HCT116 (cell line): Measurements from ENCODE around the gene ALOX5AP. TPM values are rescaled to one million over a fixed set of nuclear protein-coding genes. Genes with fewer than 3 reads are reported as not detected.

Experiments
- ATAC-seq: fragments of 200-7000 bp; cut with Tn5 transposase; 2 replicates; pipeline ENCODE4 v1.9.1; 2020; ENCODE audit warnings: mild to moderate bottlenecking, moderate library complexity
- BruUV-seq: library from RNA; stranded (reverse); fragments of 400-500 nt; replicated peaks from 2 replicates; lab custom pipeline; 2021; lab: Mats Ljungman, UMichigan
- CTCF ChIA-PET: fragments of 300-600 bp; sonication (Branson Sonifier 250); formaldehyde crosslinking; loops from one replicate; lab custom pipeline; 2021; ENCODE audit warnings: antibody characterized with exemption; lab: Charles Lee
- POLR2A ChIA-PET: fragments of 300-600, 350-600 bp; sonication (Branson Sonifier 250); formaldehyde crosslinking; loops from one replicate; lab custom pipeline; 2021; ENCODE audit warnings: antibody characterized with exemption; lab: Charles Lee
- RAD21 ChIA-PET, 2 experiments: fragments of 300-600 bp; sonication (Branson Sonifier 250); formaldehyde crosslinking; loops; one replicate each; lab custom pipeline; 2023; ENCODE audit warnings: low total read pairs in 2 of 2; ENCODE audit not compliant: uncharacterized antibody in 2 of 2, unreplicated experiment in 2 of 2, low non-redundant PET in 1 of 2; lab: Charles Lee
- DNase-seq: peaks from one replicate; pipeline ENCODE4 v3.0.0-alpha.2; 2010; ENCODE audit warnings: low read depth, low spot score
- H2AFZ ChIP-seq: fragments of 200-600 bp; shearing (Covaris generic), sonication (generic); 2 replicates; pipeline ENCODE4 v1.6.1; 2017; ENCODE audit warnings: low read depth, mixed run types, mixed read lengths, antibody characterized with exemption, low read length; ENCODE audit not compliant: poor library complexity, severe bottlenecking
- H3K27ac ChIP-seq: 2 replicates; pipeline ENCODE4 v1.5.1; 2012; ENCODE audit warnings: low read depth, low read length
- H3K27me3 ChIP-seq: fragments of 200-600 bp; sonication (generic); 2 replicates; pipeline ENCODE4 v1.6.1; 2016; ENCODE audit warnings: mixed run types, low read length, mixed read lengths; ENCODE audit not compliant: insufficient read depth
- H3K36me3 ChIP-seq, 2 experiments: fragments of 200-500 bp in 1 of 2; fragments of 200-600 bp in 1 of 2; sonication (Bioruptor generic) in 1 of 2; sonication (generic) in 1 of 2; 2 replicates each; pipeline versions ENCODE4 v1.5.1 to v1.6.1; 2014 to 2016; ENCODE audit warnings: low read length in 2 of 2, inconsistent platforms in 1 of 2, mixed read lengths in 1 of 2, mixed run types in 1 of 2; ENCODE audit not compliant: insufficient read depth in 2 of 2, control insufficient read depth in 1 of 2
- H3K4me1 ChIP-seq, 2 experiments: fragments of 200-600 bp in 1 of 2; sonication (generic) in 1 of 2; 2 replicates each; pipeline versions ENCODE4 v1.5.1 to v1.6.1; 2012 to 2017; ENCODE audit warnings: low read length in 2 of 2, inconsistent platforms in 1 of 2, mild to moderate bottlenecking in 1 of 2, mixed read lengths in 1 of 2, mixed run types in 1 of 2, moderate library complexity in 1 of 2; ENCODE audit not compliant: insufficient read depth in 2 of 2, control insufficient read depth in 1 of 2
- H3K4me2 ChIP-seq: fragments of 200-600 bp; sonication (generic); 2 replicates; pipeline ENCODE4 v1.6.1; 2017; ENCODE audit warnings: mixed run types, low read length, mixed read lengths
- H3K4me3 ChIP-seq, 2 experiments: fragments of 200-600 bp in 1 of 2; sonication (generic) in 1 of 2; replicated peaks in 1 of 2; 2 replicates each; pipeline ENCODE4 v1.5.1; 2011 to 2016; ENCODE audit warnings: low read length in 2 of 2, control low read depth in 1 of 2, low read depth in 1 of 2, mild to moderate bottlenecking in 1 of 2, mixed read lengths in 1 of 2, mixed run types in 1 of 2
- H3K79me2 ChIP-seq: fragments of 200-600 bp; sonication (generic); 2 replicates; pipeline ENCODE4 v1.6.1; 2017; ENCODE audit warnings: mild to moderate bottlenecking, mixed run types, low read length, moderate library complexity, mixed read lengths; ENCODE audit not compliant: insufficient read depth
- H3K9ac ChIP-seq: fragments of 200-600 bp; sonication (generic); 2 replicates; pipeline ENCODE4 v1.6.1; 2016; ENCODE audit warnings: low read length, mixed read lengths
- H3K9me2 ChIP-seq: fragments of 200-600 bp; sonication (generic), shearing (Covaris generic); 2 replicates; pipeline ENCODE4 v1.6.1; 2017; ENCODE audit warnings: mixed run types, mild to moderate bottlenecking, moderate library complexity; ENCODE audit not compliant: insufficient read depth
- H3K9me3 ChIP-seq, 2 experiments: fragments of 200-500 bp in 1 of 2; fragments of 200-600 bp in 1 of 2; sonication (Bioruptor generic) in 1 of 2; sonication (generic) in 1 of 2; 2 replicates each; pipeline ENCODE4 v1.6.1; 2014 to 2017; ENCODE audit warnings: low read length in 2 of 2, mixed read lengths in 2 of 2, inconsistent platforms in 1 of 2, low read depth in 1 of 2, mild to moderate bottlenecking in 1 of 2, mixed run types in 1 of 2, moderate library complexity in 1 of 2; ENCODE audit not compliant: control insufficient read depth in 1 of 2, insufficient read depth in 1 of 2
- H4K20me1 ChIP-seq: fragments of 200-600 bp; sonication (generic), shearing (Covaris generic); 2 replicates; pipeline ENCODE4 v1.6.1; 2017; ENCODE audit warnings: mixed run types, mild to moderate bottlenecking, moderate library complexity; ENCODE audit not compliant: insufficient read depth
- CBX3 ChIP-seq: IDR thresholded peaks from 2 replicates; pipeline ENCODE4 v1.6.1; 2012; ENCODE audit warnings: low read depth
- CEBPB ChIP-seq: IDR thresholded peaks from 2 replicates; pipeline ENCODE4 v1.6.1; 2012; ENCODE audit warnings: low read depth
- EGR1 ChIP-seq: IDR thresholded peaks from 2 replicates; pipeline ENCODE4 v1.6.1; 2012; ENCODE audit warnings: low read depth
- ELF1 ChIP-seq: IDR thresholded peaks from 2 replicates; pipeline ENCODE4 v1.6.1; 2012; ENCODE audit warnings: low read depth, borderline replicate concordance
- EZH2 ChIP-seq: fragments of 200-600 bp; sonication (generic); IDR thresholded peaks from 2 replicates; pipeline ENCODE4 v1.6.1; 2017; ENCODE audit warnings: antibody characterized with exemption, mixed run types
- EZH2phosphoT487 ChIP-seq: fragments of 200-600 bp; IDR thresholded peaks from 2 replicates; pipeline ENCODE4 v1.6.1; 2018; ENCODE audit warnings: antibody characterized with exemption, borderline replicate concordance
- FOSL1 ChIP-seq: IDR thresholded peaks from 2 replicates; pipeline ENCODE4 v1.6.1; 2012; ENCODE audit warnings: low read depth
- JUND ChIP-seq: IDR thresholded peaks from 2 replicates; pipeline ENCODE4 v1.6.1; 2012
- RAD21 ChIP-seq: IDR thresholded peaks from 2 replicates; pipeline ENCODE4 v1.6.1; 2012; ENCODE audit warnings: low read depth, mild to moderate bottlenecking
- REST ChIP-seq: IDR thresholded peaks from 2 replicates; pipeline ENCODE4 v1.6.1; 2012; ENCODE audit warnings: low read depth
- SIN3A ChIP-seq: IDR thresholded peaks from 2 replicates; pipeline ENCODE4 v1.6.1; 2012; ENCODE audit warnings: low read depth
- SP1 ChIP-seq: IDR thresholded peaks from 2 replicates; pipeline ENCODE4 v1.6.1; 2012; ENCODE audit warnings: low read depth
- TCF7L2 ChIP-seq: IDR thresholded peaks from 2 replicates; pipeline ENCODE4 v1.7.0; 2011; ENCODE audit warnings: borderline replicate concordance, inconsistent platforms; ENCODE audit not compliant: insufficient read depth, insufficient read length; ENCODE audit errors: extremely low read depth
- YY1 ChIP-seq: IDR thresholded peaks from 2 replicates; pipeline ENCODE4 v1.6.1; 2011; ENCODE audit warnings: low read length, low read depth, moderate library complexity, mild to moderate bottlenecking; ENCODE audit not compliant: insufficient replicate concordance; ENCODE audit errors: extremely low read depth
- ZFX ChIP-seq: fragments of 450-650 bp; IDR thresholded peaks from 2 replicates; pipeline ENCODE4 v1.6.1; 2017
- ZNF274 ChIP-seq: fragments of 200-500 bp; sonication (Bioruptor generic); IDR thresholded peaks from 2 replicates; pipeline ENCODE4 v1.6.1; 2014; ENCODE audit warnings: mild to moderate bottlenecking, low read depth, low read length, inconsistent platforms
- intact Hi-C: fragments of 100-400 bp; cut with micrococcal nuclease; formaldehyde crosslinking; loops from 2 replicates; pipeline ENCODE4 v1.10.0; 2022
- total RNA-seq: library from RNA; stranded (reverse); gene quantifications from one replicate; pipeline ENCODE4 v1.2.1, GENCODE V29; 2021; ENCODE audit not compliant: unreplicated experiment
- TF ChIP-seq, protein P1 (sequence below): IDR thresholded peaks from 2 replicates; pipeline ENCODE4 v1.6.1; 2012
- TF ChIP-seq, protein P2 (sequence below): IDR thresholded peaks from 2 replicates; pipeline ENCODE4 v1.6.1; 2011; ENCODE audit warnings: mild to moderate bottlenecking, low read length, moderate library complexity; ENCODE audit not compliant: insufficient replicate concordance; ENCODE audit errors: extremely low read depth
- TF ChIP-seq, protein P3 (sequence below), 3 experiments: fragments of 200-600 bp in 1 of 3; sonication (generic) in 1 of 3; IDR thresholded peaks in 2 of 3; conservative IDR thresholded peaks in 1 of 3; 2 replicates each; pipeline ENCODE4 v1.5.1; 2012 to 2017; ENCODE audit warnings: low read depth in 2 of 3, low read length in 2 of 3, antibody characterized with exemption in 1 of 3, borderline replicate concordance in 1 of 3, control low read depth in 1 of 3, mild to moderate bottlenecking in 1 of 3, mixed read lengths in 1 of 3, mixed run types in 1 of 3, moderate library complexity in 1 of 3; ENCODE audit not compliant: insufficient read depth in 1 of 3

ALOX5AP gene
- total RNA-seq, 1 experiment from 2014 or later: not detected

- no peaks in the 10 kb centered on the region for H4K20me1 ChIP-seq
- no peaks in the 10 kb centered on the region for H3K4me1 ChIP-seq
- POLR2A ChIA-PET: no interaction called here
- CTCF ChIA-PET: no interaction called here
- H3K4me3 ChIP-seq: no peak overlapping the region
- H3K27ac ChIP-seq: no peak overlapping the region
- H3K9me2 ChIP-seq: no peaks in the 10 kb centered on the region
- no peaks in the 10 kb centered on the region for H3K9me3 ChIP-seq
- H3K36me3 ChIP-seq: no peaks in the 10 kb centered on the region
- H3K4me2 ChIP-seq: no peak overlapping the region
- H3K9ac ChIP-seq: no peak overlapping the region
- ATAC-seq (no peak), DNase-seq (no peak)
- H3K79me2 ChIP-seq: no peaks in the 10 kb centered on the region
- RAD21 ChIA-PET: no interaction called here
- peaks cover 6% of the 10 kb centered on the region; the same call in 1 of the 2 replicates for H3K27me3 ChIP-seq
- intact Hi-C loops: no loop called here
- no TSS peak for BruUV-seq
- H2AFZ ChIP-seq: no peak overlapping the region
- TF ChIP-seq ZFX (no peak), ELF1 (no peak), CEBPB (no peak), TCF7L2 (no peak), JUND (no peak), REST (no peak), YY1 (no peak), FOSL1 (no peak), RAD21 (no peak), ZNF274 (no peak), EZH2phosphoT487 (no peak), SIN3A (no peak), EGR1 (no peak), SP1 (no peak), CBX3 (no peak), EZH2 (no peak)
- TF ChIP-seq, protein P1, sequence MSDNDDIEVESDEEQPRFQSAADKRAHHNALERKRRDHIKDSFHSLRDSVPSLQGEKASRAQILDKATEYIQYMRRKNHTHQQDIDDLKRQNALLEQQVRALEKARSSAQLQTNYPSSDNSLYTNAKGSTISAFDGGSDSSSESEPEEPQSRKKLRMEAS: no peak
- TF ChIP-seq, protein P2, sequence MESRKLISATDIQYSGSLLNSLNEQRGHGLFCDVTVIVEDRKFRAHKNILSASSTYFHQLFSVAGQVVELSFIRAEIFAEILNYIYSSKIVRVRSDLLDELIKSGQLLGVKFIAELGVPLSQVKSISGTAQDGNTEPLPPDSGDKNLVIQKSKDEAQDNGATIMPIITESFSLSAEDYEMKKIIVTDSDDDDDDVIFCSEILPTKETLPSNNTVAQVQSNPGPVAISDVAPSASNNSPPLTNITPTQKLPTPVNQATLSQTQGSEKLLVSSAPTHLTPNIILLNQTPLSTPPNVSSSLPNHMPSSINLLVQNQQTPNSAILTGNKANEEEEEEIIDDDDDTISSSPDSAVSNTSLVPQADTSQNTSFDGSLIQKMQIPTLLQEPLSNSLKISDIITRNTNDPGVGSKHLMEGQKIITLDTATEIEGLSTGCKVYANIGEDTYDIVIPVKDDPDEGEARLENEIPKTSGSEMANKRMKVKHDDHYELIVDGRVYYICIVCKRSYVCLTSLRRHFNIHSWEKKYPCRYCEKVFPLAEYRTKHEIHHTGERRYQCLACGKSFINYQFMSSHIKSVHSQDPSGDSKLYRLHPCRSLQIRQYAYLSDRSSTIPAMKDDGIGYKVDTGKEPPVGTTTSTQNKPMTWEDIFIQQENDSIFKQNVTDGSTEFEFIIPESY: no peak
- TF ChIP-seq, protein P3, sequence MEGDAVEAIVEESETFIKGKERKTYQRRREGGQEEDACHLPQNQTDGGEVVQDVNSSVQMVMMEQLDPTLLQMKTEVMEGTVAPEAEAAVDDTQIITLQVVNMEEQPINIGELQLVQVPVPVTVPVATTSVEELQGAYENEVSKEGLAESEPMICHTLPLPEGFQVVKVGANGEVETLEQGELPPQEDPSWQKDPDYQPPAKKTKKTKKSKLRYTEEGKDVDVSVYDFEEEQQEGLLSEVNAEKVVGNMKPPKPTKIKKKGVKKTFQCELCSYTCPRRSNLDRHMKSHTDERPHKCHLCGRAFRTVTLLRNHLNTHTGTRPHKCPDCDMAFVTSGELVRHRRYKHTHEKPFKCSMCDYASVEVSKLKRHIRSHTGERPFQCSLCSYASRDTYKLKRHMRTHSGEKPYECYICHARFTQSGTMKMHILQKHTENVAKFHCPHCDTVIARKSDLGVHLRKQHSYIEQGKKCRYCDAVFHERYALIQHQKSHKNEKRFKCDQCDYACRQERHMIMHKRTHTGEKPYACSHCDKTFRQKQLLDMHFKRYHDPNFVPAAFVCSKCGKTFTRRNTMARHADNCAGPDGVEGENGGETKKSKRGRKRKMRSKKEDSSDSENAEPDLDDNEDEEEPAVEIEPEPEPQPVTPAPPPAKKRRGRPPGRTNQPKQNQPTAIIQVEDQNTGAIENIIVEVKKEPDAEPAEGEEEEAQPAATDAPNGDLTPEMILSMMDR (IDR thresholded peaks at IDR 0.05 in 2 of 3, conservative IDR thresholded peaks at IDR 0.05 in 1 of 3; ENCODE audit: borderline replicate concordance in 1 of 3, insufficient read depth in 1 of 3, low read depth in 2 of 3, low read length in 2 of 3): no peak
These were observed 7.6 kb upstream of the ALOX5AP start for GRCh38 chr13:30727491-30728355.
